ELF-1 (cell line): ENCODE measurements around the gene HS3ST5.
"Not testable (repeated sequence)": the region's sequence is repeated elsewhere in the genome, so short reads cannot be mapped to it uniquely, and the experiment has no call there.

Experiments used
- DNase-seq: peaks from one replicate; pipeline ENCODE4 v3.0.0-alpha.2; 2016; ENCODE audit warnings: low read depth, low spot score

HS3ST5 gene

DNA sequence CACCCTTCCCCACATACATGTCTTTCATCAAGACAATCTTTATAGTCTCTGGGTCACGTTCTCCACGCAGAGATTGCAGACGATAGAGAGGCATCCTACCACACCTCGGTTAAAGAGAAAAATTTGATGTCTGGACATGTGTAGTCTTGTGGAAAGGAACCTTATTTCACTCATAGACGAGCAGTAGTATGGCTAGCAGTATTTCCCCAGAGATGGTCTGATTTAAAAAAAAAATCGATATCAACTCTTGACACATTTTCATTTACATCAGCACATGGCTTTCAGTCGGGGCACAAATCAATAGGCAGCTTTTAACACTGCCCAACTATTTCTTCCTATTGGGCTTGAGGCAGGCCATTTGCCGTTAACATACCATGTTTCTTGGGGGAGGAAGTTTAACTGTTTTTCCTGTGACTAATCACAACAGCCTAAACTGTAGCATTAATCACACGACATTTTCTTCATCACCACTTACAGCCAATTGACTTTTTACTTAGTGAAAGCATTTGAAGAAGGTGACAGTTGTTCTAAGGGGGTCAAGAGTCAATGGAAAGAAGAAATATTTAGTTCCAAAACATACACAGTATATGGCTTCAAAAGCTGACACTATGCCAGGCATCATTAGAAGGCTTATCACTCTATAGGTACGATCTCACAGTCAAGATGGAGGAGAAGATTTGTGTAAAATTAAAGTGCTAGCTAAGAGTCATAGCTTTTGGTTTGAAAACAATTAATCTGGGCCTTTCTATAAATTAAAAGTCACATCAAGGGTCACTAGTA lies 242.4 kb downstream of the HS3ST5 start:
- DNase-seq, result no peak

- DNase-seq, result no peak
Measured at GRCh38 chr6:114096561-114097172, 246.2 kb downstream of the HS3ST5 start.

DNA sequence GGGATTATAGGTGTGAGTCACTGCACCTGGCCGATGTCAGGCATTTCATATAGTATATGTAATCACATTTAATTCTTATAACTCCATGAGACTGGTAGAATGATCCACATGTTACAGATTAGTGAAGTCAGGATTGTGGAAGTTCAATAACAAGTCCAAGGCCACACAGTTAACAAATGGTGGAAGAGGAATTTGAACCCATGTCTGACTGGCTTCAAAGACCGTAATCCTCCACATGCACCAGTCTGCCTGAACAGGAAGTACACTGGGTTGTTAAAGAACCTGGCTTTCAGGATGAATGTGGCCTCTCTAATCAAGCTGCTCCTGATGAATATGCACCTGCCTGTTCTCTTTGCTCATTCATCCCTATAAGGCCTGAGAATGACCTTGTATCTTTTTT lies 249.9 kb downstream of the HS3ST5 start:
- no peak for DNase-seq

DNA sequence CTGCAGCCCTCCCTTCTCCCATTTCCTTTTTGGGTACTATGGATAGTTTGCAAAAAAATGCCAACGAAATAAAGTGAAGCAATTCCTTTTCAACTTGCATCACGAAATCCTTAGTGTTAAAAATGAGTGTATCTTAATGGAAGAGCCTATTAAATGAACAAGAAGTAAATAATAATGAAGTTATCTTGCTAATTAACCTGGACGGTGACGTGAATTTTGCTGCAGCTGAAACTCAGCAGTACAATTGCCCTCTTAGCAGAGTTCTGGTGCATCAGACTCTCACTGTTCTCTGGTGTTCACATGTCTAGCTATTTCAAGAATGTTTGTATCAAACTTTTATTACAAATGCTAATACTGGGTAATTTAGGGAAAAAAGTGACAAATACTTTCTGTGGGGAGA lies 252.2 kb downstream of the HS3ST5 start:
- DNase-seq, result no peak

GRCh38 chr6:114087496-114087895 lies 255.3 kb downstream of the HS3ST5 start:
- no peak for DNase-seq

DNA sequence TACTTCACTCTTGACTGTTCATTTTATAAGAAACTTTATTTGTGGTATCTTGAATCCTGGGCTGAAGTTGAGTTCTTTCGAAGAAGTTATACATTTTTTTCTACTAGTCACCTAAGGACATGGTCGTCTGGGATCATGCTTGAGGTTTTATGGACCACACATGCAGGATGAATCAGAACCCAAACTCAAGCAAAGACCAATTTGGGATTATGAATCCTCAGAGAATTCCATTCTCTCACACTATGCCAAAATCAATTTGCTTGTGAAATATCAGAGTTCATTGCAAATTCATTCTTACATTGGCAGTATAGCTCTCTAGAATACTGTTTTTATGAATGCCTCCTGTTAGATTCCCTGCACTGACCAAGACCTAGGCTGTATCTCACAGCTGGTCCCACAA lies 257.6 kb downstream of the HS3ST5 start:
- no peak for DNase-seq

DNA sequence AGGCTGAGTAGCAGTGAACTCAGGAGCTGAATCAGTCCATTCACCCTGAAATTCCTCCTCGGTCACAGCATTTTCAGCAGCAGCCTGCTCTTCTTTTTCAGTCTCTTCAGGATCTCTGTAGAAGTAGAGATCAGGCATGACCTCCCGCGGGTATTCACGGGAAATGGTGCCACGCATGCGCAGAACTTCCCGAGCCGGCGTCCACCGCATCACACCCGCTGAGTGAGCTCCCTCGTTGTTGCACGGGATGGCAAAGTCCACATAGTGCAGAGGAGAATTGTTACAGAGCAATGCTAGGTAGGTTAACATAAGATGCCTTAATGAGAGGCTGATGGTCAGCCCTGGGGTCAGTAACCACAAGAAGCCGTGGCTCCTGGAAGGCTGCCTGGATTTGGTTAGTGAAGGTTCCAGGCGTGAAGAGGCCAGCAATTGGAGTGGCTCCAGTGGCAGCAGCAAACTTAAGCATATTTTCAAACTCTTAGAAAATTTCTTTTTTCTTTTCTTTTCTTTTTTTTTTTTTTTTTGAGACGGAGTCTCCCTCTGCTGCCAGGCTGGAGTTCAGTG lies 258.4 kb downstream of the HS3ST5 start:
- DNase-seq, result no peak

- DNase-seq, result no peak
Measured at GRCh38 chr6:114083251-114083650, 259.6 kb downstream of the HS3ST5 start.

- no peak for DNase-seq
Measured at GRCh38 chr6:114081730-114082129, 261.1 kb downstream of the HS3ST5 start.

DNA sequence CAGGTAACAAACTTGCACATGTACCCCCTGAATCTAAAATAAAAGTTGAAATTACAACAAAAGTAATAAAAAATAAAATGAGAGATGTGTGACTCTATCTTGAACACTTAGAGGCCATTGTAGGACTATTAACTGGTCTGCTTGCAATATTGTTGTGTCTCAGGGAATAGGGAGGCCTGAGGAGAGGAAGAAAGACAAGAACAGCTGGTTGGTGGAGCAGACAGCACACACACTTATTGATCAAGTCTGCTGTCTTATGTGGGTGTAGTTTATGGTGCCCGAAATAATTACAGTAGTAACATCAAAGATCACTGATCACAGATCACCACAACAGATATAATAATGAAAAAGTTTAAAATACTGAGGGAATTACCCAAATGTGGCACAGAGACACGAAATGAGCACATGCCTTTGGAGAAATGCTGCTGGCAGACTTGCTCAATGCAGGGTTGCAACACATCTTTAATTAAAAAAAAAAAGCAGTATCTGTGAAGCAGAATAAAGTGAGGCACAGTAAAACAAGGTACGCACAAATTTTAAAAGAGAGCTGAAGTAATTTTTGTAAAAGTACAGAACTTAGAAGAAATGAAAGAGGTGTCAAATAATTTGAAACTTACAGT lies 261.8 kb downstream of the HS3ST5 start:
- DNase-seq, result no peak

DNA sequence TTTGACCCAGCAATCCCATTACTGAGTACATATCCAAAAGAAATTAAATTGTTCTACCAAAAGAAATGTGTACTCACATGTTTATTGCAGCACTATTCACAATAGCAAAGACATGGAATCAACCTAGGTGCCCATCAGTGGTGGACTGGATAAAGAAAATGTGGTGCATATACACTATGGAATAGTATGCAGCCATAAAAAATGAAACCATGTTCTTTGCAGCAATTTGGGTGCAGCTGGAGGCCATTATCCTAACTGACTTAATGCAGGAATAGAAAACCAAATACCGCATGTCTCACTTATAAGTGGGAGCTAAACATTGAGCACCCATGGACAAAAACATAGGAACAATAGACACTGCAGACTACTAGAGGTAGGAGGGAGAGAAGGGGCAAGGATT lies 262.4 kb downstream of the HS3ST5 start:
- not testable (repeated sequence) for DNase-seq

DNA sequence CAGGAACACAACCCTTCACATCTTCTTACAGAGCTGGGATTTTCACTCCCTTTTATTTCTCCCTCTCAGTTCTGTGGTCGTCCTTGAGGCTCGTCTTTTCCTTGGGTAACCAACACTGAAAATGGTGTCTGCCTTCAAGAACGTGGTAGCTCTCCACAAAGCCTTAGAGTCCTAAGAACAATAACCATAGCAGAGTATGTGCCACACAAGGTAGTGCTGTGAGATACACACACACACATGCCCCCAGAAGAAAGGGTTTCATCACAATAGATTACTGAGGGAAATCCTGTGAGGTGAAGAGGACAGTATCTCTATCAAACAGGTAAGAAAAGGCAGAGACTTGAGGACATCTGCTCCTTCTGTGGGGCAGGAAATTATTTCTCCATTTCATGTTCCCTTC lies 267.0 kb downstream of the HS3ST5 start:
- DNase-seq, result no peak

DNA sequence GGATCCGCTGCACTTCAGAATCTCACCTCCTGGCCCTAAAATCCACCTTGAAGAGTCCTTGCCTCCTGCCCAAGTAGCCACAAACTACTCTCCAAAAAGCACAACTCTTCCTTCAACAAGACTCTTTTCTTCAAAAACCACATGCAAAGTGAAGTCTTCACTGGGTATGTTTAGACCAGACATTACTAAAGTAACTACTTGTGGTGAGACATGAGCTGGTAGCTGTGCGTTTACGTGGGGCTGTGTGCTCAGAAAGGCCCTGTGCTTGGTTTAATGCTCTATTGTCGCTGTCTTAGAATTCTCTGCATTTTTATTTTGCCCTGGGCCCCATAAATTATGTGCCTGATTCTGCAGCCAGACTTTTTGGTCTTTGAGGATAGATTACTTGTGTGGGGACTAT lies 267.5 kb downstream of the HS3ST5 start:
- DNase-seq, result no peak

GRCh38 chr6:114068771-114069170 lies 274.1 kb downstream of the HS3ST5 start:
- DNase-seq, result no peak

DNA sequence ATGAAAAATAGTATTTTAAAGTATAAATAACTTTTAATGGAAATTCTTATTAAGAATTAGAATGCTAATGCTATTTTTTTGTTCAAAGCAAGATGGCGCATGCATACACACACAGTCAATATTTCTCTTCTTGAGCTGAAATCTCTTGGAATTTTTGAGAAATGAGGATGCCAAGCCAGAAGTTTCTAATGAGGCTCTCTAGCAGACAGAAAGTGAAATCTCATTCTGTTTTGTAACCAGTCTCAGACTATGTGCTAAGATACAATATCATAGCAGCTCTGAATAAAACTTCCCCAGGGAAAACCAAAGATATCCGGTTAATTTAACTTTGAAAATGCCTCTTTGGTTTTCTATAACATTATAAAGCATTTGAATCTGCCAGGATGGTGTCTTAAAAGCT lies 274.7 kb downstream of the HS3ST5 start:
- DNase-seq, result no peak

- DNase-seq, result no peak
Measured at GRCh38 chr6:114064862-114065261, 278.0 kb downstream of the HS3ST5 start.

DNA sequence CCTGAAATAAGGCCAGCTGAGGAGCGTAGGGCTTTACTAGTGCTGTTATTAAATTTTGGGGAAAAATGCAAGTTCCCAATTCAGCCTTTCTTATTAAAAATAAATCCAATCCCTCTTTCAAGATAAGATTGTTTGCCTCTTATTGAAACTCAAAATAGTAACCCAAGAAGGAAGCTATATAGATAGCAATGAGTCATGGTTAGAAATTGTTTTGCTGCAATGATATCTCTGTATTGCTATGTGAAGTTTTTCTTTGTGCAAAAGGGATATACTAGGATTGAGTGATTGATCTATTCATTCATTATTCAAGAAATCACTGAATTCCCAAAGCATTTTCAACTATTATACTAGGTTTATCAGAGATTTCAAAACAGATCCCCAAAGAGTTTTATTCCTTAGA lies 278.9 kb downstream of the HS3ST5 start:
- no peak for DNase-seq

- no peak for DNase-seq
Measured at GRCh38 chr6:114062199-114062598, 280.6 kb downstream of the HS3ST5 start.

DNA sequence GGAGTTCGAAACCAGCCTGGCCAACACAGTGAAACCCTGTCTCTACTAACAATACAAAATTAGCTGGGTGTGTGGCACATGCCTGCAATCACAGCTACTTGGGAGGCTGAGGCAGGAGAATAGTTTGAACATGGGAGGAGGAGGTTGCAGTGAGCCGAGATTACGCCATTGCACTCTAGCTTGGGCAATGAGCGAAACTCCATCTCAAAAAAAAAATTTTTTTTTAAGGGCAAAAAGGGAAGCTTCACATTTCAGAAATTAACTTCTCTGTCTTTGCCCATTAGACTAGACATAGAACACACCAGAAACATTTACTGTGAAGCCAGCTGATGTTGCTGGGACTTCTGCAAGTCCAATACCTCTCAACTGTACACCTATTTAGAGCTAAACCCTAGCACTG lies 281.1 kb downstream of the HS3ST5 start:
- no peak for DNase-seq

GRCh38 chr6:114061116-114061515 lies 281.7 kb downstream of the HS3ST5 start:
- no peak for DNase-seq

DNA sequence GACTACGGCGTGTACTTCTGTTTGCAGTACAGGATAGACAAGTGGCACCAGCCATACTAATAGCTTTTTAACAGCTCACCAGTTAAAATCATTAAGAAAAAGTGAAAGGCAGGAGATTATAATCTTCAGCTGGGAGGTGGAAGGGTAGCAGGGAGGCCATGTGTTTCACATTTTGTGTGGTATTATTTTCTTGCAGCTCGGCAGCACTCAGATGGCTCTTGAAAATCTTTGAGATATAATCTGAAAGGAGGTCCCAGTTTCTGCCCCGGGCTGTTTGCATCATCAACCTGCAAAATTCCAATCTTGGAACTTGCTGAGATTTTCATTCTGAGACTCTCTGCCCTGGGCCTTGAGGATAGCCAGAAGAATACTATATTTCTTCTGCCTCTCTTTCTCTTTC lies 284.4 kb downstream of the HS3ST5 start:
- peak; percentile 20 for DNase-seq

DNA sequence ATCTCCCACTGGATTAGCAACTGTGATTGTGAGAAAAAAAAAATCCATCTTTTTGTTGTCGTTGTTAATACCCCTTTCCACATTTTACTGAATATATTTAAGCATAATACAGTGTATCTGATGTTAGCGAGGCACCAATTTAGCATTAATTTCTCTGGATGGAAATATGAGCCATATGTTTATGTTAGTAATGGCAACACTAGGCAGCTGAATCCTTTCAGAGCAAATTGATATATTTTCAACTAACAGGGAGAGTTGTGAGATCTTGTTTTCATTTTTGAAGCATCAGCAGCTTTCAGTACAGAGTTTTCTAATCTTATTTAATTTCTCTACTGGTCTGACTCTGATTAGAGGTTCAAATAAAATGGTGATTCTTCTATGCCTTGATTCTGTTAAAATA lies 287.1 kb downstream of the HS3ST5 start:
- DNase-seq, result no peak

DNA sequence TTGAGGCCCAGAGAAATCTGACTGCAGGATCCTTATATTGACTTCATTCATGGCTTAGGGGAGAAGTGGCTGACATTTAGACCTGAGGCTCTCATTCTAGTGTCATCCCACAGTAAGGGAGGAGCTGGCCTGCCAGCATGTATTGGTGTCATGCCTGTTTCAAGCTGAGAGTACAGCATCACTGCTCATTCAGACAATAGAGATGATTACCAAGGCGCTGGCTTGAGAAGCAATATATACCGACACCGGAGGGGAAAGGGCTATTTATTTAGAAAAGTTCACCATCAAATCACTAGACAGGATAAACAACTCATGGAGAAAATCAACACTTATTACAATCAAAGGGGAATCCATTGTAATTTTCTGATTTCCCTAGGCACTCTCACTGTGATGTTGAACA lies 287.5 kb downstream of the HS3ST5 start:
- DNase-seq, result no peak
